LNCAP (cell line): Measurements from ENCODE around the gene ANKS4B.

Experiments used
- CTCF ChIP-seq: fragments of 450-650 bp; IDR thresholded peaks from 2 replicates; pipeline ENCODE4 v1.5.1; 2017; ENCODE audit warnings: mild to moderate bottlenecking

The ANKS4B gene, protein sequence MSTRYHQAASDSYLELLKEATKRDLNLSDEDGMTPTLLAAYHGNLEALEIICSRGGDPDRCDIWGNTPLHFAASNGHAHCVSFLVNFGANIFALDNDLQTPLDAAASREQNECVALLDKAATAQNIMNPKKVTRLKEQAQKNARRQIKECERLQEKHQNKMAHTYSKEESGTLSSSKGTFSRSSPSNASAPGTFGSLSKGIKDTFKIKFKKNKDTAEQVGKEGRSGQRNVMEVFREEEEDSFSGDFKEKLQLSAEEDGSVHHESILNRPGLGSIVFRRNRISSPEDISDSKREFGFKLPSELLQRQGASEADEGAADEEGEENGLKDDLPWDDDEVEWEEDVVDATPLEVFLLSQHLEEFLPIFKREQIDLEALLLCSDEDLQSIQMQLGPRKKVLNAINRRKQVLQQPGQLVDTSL

GRCh38 chr16:21233521-21234150 lies at the start of gene ANKS4B:
ANKS4B (plus strand) TSS chr16:21233699; CDS start chr16:21233738, 39 bp downstream.
- no peak for TF ChIP-seq CTCF

DNA sequence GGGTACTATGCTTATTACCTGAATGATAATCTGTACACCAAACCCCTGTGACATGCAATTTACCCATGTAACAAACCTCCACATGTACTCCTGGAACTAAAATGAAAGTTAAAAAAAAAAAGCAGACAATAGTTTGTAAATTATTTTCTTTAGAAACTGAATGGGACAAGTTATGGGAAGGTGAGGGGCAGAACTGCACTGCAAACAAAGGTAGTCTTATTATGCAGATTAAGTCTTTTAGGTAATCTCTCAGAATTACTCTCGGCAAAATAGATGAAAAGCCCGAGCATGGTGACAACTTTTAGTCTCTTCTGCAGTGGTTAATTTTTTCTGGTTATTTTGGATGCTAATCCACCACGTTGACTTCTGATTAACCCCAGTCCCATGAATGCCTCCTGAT lies 49.5 kb upstream of the ANKS4B start:
- TF ChIP-seq CTCF = no peak

DNA sequence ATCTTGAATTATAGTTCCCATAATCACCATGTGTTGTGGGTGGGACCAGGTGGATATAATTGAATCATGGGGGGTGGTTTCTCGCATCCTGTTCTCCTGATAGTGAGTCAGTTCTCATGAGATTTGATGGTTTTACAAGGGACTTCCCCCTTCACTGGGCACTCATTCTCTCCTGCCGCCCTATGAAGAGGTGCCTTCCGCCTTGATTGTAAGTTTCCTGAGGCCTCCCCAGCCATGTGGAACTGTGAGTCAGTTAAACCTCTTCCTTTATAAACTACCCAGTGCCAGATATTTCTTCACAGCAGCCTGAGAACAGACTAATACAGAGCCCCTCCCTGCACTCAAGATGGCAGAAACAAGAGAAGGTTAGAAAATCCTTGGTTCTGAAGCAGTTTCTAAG lies 48.7 kb upstream of the ANKS4B start:
- TF ChIP-seq CTCF = no peak

DNA sequence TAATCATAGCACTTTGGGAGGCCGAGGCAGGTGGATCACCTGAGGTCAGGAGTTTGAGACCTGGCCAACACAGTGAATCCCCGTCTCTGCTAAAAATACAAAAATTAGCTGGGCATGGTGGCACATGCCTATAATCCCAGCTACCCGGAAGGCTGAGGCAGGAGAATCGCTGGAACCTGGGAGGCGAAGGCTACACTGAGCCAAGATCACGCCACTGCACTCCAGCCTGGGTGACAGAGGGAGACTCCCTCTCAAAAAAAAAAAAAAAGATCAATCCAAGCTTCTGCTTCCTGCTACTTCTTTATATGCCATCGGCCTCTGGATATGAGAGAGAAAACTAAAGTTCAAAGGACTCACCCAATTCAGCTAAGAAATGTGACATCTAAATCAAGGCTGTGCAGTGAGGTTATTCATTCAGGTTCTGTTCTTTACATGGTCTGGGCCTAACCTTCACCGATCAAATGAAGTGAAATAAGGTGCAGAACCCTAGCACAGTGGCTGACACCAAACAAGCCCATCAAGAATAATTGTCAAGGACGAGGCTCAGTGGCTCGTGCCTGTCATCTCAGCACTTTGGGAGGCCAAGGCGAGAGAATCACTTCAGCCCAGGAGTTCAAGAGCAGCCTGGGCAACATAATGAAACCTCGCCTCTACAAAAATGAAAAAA lies 47.7 kb upstream of the ANKS4B start:
- no peak for TF ChIP-seq CTCF

DNA sequence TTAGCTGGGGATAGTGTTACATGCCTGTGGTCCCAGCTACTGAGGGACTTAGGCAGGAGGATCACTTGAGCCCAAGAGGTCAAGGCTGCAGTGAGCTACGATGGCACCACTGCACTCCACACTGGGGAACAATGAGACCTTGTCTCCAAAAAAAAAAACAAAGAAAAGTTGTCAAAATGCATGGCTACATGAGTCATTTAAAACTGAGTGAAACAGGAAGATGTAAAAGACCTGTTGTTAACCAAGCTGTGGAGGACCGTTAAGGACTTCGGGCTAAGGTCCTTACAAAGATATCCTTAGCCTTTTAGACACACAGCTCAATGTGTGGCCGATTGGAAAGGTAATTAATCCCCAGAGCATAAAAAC lies 47.2 kb upstream of the ANKS4B start:
- no peak for TF ChIP-seq CTCF

- no peak for TF ChIP-seq CTCF
These were observed 44.2 kb upstream of the ANKS4B start for GRCh38 chr16:21189311-21189710.

GRCh38 chr16:21190013-21190412 lies 43.5 kb upstream of the ANKS4B start:
- no peak for TF ChIP-seq CTCF
